ENCODE results near the gene ZNF680.
"Not testable (repeated sequence)": the region's sequence is repeated elsewhere in the genome, so short reads cannot be mapped to it uniquely, and the experiment has no call there.

Gene ZNF680

DNA sequence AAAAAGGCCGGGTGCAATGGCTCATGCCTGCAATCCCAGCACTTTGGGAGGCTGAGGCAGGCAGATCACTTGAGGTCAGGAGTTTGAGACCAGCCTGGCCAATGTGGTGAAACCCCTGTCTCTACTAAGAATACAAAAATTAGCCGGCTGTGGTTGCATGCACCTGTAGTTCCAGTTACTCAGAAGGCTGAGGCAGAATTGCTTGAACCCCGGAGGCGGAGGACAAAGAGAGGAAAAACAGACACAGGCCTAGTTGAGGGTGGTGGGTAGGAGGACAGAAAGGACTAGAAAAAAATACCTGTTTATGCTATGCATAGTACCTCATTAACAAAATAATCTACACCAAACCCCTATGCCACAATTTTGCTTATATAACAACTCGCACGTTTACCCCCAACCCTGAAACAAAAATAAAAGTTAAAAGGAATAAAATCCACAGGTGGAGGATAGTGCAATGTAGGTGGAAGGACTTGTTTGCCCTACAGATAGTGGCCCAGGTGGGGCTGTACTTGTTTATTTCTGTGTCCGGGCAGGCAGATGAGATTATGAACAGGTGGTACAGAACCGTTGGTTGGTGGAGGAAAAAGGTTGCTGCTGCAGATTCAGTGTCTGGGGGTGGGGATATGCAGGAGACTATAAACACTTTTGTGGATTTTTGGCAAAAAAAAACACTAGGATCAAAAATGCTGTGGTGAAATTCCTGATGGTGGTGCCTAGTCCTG is 5.1 kb downstream of the ZNF680 start:
- DNase-seq (ENCODE audit: low read depth) = no peak

DNA sequence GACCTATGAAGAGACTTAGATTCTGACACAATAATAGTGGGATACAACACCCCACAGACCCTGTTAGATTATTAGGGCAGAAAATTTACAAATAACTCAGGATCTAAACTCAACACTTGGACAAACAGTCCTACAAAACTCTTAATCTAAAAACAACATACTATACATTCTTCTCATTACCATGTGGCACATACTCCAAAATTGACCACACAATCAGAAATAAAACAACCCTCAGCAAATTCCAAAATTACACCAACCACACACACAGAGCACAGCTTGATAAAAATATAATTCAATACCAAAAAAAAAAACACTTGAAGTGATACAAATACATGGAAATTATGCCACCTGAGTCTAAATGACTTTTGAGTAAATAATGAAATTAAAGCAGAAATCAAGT is 7.8 kb downstream of the ZNF680 start:
- no peak for DNase-seq (ENCODE audit: low read depth)

DNA sequence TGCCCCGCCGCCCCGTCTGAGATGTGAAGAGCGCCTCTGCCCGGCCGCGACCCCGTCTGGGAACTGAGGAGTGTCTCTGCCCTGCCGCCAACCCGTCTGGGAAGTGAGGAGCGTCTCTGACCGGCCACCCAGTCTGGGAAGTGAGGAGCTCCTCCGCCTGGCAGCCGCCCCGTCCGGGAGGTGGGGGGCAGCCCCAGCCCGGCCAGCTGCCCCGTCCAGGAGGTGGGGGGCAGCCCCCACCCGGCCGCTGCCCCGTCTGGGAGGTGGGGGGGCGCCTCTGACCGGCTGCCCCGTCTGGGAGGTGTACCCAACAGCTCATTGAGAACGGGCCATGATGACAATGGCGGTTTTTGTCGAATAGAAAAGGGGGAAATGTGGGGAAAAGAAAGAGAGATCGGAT is 8.7 kb downstream of the ZNF680 start:
- not testable (repeated sequence) for DNase-seq (ENCODE audit: low read depth)

DNA sequence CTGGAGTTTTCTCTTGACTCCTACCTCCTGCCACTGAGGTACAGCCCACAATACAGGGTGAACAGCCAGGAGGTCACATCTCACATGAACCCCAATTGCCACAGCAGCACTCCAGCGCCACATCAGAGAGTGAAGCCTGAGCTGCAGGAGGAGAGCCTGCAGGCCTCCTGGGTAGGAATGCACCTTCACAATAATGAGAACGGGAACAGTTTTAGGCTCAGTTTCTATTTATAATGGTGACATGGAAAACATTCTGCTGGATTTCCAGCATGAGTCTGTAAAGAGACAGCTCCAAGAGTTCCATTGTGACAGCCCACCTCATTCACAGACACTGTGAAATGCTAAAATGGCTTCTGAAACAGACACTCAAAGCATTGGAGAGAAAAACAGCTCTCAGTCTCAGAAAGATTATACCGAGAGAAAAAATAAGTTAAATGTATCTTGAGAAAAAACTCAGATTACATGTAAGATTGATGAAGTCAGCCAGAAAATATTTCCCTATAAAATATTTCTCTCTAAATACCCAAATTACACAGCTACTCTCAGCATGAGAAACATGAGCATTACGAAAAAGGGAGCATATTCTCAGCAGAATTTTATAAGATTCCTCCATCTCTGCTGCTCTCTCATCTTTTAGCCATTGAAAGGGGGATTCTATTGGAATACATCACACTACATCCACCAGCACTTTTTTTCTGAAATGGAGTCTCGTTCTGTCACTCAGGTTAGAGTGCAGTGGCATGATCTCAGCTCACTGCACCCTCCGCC is 11.3 kb downstream of the ZNF680 start:
- no peak for DNase-seq (ENCODE audit: low read depth)

DNA sequence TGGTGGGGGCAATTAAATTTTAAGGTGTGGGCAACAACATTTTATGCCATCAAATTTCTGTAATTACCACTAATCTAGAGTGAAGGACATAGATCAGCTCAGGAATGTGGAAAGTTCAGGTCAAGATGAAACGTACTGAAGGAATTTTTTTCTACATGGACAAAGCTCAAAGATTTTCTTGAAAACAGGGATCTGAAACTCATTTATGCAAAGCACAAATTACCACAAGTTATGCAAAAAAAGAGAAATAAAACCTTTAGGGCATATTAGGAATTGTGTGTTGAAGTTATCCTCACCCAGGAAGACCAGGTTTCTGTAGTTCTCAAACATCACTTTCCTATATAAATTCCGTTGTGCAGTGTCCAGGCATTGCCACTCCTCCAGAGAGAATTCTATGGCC is 18.9 kb downstream of the ZNF680 start:
- no peak for DNase-seq (ENCODE audit: low read depth)

DNA sequence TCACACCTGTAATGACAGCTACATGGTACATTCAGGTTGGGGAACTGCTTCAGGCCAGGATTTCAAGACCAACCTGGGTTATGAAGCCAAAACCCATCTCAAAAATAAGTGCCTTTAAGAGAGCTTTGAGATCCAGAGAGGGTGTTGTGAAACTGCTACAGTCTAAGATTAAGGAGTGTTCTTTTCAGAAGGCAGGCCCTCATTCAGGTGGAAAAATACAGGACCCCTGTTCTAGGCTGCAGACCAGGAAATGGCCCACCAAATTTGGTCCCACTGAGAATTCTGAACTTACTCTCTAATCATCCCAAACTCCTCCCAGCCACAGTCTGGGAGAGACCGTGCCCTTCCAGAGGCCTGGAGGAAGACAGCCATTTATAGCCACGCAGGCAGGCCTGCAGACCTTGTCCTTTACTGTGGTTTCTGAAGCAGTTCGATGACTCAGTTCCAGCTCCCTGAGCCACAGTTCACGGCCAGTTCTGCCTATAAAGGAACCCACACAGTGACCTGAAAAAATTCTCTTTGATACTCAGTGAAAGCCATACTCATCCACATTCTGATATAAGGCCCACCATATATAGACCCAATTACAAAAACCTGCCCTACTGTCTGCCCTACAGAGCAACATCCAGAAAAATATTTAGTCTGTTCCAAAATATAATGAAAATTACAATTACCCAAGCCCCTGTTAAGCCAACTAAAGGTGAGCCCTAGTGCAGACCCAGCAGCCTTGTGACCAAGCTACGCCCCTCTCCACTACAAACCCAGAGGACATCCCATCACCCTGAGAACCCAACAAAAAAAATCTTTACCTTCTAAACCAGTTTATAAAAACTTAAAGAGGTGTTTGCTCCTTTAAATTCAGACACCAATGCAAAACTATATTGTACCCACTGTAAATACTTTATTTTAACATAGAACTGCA is 21.2 kb downstream of the ZNF680 start:
- DNase-seq (ENCODE audit: low read depth) = no peak

DNA sequence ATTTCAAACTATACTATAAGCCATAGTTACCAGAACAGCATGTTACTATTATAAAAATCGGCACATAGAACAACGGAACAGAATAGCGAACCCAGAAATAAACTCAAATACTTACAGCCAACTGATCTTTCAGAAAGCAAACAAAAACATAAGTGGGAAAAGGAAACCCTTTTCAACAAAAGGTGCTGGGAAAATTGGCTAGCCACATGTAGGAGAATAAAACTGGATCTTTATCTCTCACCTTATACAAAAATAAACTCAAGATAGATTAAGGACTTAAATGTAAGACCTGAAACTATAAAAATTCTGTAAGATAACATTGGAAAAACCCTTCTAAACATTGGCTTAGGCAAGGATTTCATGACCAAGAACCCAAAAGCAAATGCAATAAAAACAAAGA is 29.1 kb downstream of the ZNF680 start:
- DNase-seq (ENCODE audit: low read depth) = no peak

DNA sequence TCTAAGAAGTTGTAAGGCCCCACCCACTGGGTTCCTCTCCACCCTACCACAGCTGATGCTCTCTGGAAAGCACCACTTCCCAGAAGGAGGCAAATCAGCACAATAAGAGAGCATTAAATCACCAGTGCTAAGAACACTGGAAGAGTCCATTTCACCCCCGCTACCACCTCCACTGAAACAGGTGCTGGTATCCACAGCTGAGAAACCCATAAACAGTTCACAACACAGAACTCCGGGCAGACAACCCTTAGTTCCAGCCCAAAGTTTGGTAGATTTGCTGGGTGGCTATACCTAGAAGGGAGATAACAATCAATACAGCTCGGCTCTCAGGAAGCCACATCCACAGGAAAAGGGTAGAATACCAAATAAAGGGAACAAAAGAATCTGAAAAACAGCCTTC is 34.1 kb downstream of the ZNF680 start:
- no peak for DNase-seq (ENCODE audit: low read depth)

DNA sequence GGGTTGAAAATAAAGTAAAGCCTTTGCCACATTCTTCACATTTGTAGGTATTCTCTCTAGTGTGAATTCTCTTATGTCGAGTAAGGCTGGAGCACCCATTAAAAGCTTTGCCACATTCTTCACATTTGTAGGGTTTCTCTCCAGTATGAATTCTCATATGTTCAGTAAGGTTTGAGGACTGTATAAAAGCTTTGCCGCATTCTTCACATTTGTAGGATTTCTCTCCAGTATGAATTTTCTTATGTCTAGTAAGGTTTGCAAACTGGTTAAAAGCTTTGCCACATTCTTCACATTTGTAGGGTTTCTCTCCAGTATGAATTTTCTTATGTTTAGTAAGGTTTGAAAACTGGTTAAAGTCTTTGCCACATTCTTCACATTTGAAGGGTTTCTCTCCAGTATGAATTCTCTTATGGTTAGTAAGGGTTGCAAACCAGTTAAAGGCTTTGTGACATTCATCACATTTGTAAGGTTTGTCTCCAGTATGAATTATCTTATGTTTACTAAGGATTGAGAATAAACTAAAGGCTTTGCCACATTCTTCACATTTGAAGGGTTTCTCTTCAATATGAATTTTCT is 41.4 kb downstream of the ZNF680 start:
- DNase-seq (ENCODE audit: low read depth) = no peak

DNA sequence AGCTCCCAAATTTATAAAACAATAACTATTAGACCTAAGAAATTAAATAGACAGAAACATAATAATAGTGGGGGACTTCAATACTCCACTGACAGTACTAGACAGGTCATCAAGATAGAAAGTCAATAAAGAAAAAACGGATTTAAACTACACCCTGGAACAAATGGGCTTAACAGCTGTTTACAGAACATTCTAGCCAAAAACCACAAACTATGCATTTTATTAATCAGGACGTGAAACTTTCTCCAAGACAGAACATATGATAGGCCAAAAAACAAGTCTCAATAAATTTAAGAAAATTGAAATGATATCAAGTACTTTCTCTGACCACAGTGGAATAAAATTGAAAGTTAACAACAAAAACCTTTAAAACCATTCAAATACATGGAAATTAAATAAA is 46.4 kb downstream of the ZNF680 start:
- DNase-seq (ENCODE audit: low read depth) = no peak

DNA sequence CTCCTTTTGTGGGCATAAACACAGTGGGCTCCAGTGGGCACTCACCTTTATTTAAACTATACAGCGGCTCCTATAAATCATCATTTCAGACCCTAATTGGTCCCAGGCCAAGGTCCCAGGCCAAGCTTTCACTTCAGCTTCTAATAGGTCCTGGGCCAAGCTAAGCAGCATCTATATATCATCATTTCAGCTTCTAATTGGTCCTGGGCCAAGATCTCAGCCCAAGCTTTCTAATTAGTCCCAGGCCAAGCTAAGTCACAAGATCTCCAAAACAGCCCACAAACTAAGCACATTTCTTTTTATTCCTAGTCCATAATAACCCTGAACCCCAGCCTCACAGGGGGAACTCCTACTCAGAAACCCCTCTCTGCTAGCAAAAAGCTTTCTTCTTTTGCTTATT is 47.1 kb downstream of the ZNF680 start:
- peak; percentile 17 for DNase-seq (ENCODE audit: low read depth)

DNA sequence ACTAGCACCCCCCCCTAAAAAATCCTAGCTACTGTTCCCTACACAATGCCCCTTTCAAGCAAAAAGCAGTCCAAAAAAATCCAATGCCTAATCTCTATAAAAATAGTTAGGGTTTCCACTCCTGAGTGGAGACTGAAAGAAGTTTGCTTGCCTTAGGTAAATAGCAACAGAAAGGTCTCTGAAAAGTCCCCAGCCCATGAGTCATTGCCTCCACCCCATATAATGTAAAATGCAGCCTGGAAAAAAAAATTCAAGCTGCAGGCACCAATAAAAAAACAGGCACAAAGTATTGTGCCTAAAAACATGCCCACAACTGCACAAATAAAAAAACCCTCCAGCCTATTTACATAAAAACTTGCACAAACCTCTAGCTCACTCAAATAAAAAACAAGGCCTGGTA is 47.5 kb downstream of the ZNF680 start:
- DNase-seq (ENCODE audit: low read depth) = no peak

DNA sequence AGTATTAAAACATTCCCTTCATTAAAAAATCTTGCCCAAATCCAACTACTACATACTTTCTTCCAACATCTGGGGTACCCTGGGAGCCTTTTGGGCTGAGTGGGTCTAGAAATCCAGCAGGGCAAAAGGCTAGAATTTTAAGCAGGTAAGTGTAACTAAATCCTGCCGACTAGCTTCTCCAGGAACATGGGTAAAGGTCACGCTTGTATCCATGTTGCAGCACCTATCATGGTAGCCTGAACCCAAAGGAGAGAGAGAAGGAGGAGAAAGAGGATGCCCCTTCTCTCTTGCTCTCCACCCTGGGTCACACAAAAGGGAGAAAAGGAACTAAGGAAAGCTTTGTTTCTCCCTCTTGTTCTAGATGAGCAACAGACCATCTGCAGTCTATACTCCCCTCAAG is 53.3 kb downstream of the ZNF680 start:
- no peak for DNase-seq (ENCODE audit: low read depth)

DNA sequence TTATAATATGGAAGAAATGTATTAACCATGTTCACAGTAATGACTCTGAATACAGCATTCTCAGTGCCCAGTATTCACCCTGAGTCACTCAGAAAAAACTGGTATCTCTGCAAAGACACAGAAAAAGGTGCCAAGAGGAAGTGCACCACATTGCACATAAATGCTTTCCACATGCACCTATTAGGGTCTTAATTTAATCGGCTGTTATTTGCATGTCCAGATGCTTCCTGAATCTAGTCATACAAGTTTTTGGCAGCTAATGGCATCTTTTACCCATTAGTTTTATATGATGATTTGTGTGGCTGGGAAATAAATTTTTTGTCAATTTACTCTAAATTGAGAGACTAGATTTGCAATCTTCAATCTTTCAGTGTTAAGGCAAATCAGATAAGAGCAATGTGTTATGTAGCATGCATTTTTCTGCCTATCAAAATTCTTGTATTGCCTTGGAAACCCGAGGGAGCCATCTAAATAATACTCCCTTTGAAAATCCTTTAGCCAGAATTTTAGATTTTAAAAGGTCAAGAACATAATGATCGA is 58.2 kb downstream of the ZNF680 start:
- no peak for DNase-seq (ENCODE audit: low read depth)

DNA sequence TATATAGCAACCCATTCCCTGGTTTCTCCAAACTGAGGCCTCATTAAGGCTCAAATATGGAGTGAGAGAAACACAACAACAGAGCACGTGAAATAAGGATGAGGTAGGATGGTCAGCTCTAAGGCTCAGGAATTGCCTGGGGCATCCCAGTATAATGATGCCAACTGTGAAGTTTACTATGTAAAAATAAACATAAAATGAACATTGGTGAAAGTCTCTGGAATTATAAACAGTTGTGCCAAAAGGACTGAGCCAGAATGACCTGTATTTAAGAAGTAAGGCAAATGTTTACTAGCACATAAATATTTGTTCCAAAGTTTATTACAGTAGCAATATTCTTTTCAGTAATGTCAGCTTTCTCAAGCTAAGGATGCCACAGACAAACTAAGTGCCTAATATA is 64.6 kb downstream of the ZNF680 start:
- DNase-seq (ENCODE audit: low read depth) = no peak

DNA sequence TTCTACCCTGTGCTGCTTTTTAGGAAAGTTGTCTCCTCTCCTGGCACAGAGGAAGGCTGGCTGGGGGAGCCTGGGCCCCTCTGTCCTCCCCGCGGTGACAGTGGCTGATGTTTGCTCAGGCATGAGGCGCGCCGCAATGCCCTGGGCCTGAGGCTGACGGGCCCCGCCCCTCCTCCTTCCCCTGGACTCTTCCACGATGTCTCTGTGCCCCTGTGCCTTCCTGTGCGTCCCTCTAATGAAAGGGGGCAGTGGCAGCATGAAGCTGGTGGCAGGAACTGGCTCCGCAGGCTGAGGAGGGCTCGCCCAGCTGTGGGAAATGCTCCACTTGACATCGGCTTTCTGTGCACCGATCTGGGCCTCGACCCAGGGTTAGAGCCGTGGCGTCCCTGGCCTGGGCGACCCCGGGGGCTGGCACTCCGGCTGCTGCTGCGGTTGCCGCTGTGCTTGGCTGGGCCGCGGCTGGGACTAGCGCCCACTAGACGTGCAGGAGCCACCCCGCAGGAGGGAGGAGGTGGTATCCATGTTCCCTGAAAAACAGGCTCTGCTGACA is 67.9 kb downstream of the ZNF680 start:
- DNase-seq (ENCODE audit: low read depth) = peak; percentile 4

DNA sequence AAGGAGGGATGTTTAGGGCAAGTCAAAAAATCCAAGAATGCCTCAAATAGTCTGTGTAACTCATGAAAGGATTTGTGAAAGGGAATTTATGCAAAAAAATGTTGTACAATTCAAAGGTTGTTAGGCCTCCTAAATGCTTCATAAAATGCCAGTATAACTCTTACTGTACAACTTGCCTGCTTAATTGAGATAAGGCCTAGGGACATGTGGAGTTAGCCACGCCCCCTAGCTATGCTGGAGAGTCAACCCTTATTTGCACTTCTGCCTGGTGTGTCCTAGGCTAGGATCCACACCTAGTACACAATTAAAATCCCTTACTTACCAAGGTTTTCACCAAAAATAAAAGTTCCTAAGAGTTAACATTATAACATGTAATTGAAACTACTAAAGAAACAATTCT is 77.2 kb downstream of the ZNF680 start:
- DNase-seq (ENCODE audit: low read depth) = no peak
